Activated T-helper 2 cell treated with anti-CD3 and anti-CD28 coated beads, Interferon-gamma antibody, Interleukin-2, Interleukin-4, amounts not matched to agents 10 μg/mL and 5 μg/mL and 100 μg/mL, durations not matched to agents 14 hours and 24 hours and 36 hours (primary cell): ENCODE measurements around the gene OR2W1. TPM values are rescaled to one million over a fixed set of nuclear protein-coding genes. Genes with fewer than 3 reads are reported as not detected.

Experiments used
- total RNA-seq: library from RNA; stranded (reverse); gene quantifications from 2 replicates; pipeline ENCODE4 v1.2.3, GENCODE V29; 2022

The OR2W1 gene
- total RNA-seq, 1 donor from 2014 or later = not detected

Other genes starting within 250 kb of the OR2W1 start
- 64.4 and 69.6 TPM in 2 replicates for gene TRIM27, start 121.2 kb downstream of the OR2W1 start, total RNA-seq
- gene ZNF311, start 39.9 kb downstream of the OR2W1 start, total RNA-seq = 0.59 and 0.87 TPM in 2 replicates
- gene OR2B3, start 42.1 kb upstream of the OR2W1 start, total RNA-seq = not detected in 2 replicates
- gene OR2J1, start 54.3 kb upstream of the OR2W1 start, total RNA-seq = not detected in 2 replicates
- not detected in 2 replicates for gene OR2J3, start 62.9 kb upstream of the OR2W1 start, total RNA-seq
- gene OR2J2, start 125.7 kb upstream of the OR2W1 start, total RNA-seq = not detected in 2 replicates